ENCODE data around the gene VAV2. TPM values are rescaled to one million over a fixed set of nuclear protein-coding genes. Genes with fewer than 3 reads are reported as not detected.
"Not testable (repeated sequence)": the region's sequence is repeated elsewhere in the genome, so short reads cannot be mapped to it uniquely, and the experiment has no call there.

The VAV2 gene
- total RNA-seq, 1 experiment from 2014 or later: 12.5 TPM

DNA sequence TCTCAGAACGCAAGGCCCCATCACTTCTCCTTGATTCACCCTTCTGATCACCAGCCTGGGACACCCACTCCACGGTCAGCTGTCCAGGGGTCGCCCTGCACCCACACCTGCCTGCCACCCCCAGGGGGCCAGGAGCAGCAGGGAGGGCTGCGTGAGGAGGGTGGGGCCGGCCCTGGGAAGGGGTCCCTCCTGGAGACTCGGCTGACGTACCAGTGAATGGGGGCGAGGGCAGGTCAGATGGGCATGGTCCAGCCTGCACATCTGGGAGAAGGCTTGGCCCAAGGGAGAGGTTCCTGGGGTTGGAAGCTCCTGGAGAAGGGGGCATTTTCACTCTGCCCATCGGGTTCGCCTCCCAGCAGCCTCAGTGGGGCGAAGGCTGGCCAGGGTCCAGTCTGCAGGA lies 232.2 kb downstream of the VAV2 start:
- no peak for DNase-seq (ENCODE audit: low read depth)

DNA sequence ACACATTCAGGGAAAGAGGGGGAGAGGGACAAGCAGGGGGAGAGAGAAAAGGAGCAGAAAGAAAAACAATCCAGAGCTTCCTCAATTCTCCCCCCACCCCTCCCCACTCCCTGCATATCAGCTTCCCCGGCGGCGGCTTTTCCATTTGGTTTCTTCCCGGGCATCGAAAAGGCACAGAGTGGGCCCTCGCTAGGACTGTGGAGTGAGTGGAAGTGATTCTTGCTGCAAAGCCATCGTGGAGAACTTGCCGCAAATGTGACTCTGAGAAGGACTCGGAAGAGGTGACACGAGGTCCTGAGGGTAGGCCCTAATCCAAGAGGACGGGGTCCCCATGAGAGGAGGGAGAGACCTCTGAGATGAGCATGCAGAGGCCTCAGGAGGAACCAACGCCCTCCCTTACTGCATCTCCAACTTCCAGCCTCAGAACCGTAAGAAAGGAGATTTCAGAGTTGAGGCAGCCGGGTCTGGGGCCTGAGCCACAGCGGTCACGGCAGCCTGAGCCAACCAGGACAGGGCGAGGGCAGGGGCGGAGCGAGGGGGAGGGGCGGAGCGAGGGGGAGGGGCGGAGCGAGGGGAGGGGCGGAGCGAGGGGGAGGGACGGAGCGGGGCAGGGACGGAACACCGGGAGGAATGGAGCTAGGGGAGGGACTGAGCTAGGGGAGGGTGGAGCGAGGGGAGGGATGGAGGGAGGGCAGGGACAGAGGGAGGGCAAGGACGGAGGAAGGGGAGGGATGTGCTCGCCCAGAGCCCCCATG lies 232.8 kb downstream of the VAV2 start:
- no peak for DNase-seq (ENCODE audit: low read depth)

DNA sequence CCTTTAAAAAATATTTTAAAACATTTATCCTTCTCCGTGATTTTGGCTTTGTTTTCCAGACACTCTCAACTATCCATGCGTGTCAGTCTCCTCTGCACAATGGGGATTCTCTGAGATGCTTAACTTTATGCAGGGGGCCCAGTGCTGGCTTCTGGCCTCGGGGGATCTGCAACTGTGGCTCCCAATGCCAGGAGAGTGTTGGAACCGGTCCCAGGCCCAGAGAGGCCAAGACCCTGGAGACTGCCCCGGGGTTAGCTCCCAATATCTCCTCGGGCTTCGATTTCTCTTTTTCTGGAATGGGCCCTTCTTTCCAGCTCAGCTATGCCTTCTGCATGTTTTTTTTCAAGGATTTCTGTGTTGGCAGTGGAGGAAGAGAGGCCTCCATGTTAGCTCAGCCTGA lies 233.9 kb downstream of the VAV2 start:
- DNase-seq (ENCODE audit: low read depth): no peak

DNA sequence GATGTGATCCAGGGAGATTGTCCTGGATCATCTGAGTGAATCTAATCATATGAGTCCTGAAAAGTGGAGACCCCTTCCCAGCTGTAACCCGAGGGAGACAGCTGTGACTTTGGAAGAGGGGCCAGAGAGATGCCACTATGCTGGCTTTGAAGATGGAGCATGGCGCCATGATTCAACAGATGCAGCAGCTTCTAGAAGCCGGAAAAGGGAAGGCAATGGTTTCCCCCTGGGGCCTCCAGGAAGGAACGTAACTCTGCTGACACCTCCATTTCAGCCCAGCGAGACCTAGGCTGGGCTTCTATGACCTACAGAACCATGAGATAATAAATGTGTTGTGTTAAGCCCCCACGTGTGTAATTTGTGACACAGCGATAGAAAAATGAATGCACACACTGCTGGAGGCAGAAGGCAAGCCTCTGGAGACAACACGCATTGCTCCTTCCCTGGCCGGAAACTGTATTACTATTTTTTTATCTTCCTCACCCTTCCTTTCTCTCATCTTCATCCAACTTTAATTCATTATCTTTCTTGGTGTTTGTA lies 237.4 kb downstream of the VAV2 start:
- DNase-seq (ENCODE audit: low read depth): no peak

DNA sequence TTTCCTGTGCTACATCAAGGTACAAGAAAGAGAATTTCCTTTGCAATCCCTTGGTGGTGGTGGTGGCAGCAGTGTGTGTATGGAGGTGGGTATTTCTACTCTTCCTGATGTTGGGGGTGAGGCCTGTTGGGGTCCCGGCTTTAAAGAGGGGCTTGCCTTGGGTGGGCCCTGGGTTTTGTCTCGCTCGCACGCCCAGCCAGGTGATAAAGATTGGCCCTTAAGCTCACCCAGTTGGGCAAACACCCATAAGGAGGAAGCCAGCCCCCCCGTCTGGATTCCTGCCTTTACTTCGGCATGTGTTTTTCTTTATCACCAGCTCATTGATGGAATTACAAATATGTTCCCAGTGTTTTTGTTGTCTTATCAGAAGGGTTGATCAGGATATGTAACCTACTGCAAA lies 237.9 kb downstream of the VAV2 start:
- DNase-seq (ENCODE audit: low read depth): no peak

DNA sequence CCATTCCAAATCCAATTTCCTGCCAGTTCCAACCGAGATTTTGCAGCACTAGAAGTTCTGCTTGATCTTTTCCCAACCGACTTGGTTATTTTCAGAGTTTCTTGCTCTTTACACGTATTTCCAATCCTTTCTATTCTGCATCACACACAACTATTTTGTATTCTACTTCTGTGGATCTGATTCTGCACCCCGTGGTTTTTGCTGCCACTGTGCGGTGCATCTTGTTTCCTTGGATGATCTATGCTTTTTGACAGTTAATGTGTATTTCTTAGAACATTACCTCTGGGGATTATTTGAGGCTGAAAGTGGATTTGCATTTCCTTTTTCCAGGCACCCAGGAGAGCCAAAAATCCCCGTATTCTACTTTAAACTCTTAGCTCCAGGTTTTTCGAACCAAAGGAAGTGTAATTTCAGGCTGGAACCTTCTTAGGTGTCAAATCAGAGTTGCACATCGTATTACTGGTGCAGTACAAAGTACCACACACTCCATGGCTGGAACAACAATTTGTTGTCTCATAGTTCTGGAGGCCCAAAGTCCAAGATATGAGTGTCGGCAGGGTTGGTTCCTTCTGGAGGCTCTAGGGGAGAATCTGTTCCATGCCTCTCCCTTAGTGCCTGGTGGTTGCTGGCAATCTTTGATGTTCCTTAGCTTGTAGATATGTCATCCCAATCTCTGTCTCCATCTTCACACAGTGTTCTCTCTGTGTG lies 239.2 kb downstream of the VAV2 start:
- DNase-seq (ENCODE audit: low read depth): no peak

DNA sequence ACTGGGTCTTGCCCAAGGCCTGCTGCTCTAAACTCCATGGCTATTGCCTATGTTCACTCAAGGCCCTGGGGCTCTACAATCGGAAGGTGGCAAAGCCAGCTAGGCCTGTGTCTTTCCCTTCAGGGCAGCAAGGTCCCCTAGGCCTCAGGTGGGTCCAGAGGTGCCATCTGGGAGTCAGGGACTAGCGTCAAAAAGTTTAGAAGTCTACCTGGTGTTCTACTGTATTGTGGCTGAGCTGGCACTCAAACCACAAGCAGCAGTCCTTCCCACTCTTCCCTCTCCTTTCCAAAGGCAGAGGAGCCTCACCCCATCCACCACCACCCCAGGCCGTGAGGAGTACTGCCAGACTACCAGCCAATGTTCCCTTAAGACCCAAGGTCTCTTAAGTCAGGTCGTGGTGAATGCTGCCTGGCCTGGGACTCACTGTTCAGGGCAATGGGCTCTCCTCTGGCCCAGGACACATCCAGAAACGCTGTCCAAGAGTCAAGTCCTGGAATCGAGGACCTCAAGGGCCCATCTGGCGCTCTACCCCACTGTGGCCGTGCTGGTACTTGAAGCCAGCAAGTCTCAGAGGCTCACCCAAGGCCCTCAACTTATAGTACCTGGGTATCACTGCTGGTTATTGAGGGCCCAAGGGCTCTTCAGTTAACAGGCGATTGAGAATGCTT lies 241.0 kb downstream of the VAV2 start:
- DNase-seq (ENCODE audit: low read depth): no peak

DNA sequence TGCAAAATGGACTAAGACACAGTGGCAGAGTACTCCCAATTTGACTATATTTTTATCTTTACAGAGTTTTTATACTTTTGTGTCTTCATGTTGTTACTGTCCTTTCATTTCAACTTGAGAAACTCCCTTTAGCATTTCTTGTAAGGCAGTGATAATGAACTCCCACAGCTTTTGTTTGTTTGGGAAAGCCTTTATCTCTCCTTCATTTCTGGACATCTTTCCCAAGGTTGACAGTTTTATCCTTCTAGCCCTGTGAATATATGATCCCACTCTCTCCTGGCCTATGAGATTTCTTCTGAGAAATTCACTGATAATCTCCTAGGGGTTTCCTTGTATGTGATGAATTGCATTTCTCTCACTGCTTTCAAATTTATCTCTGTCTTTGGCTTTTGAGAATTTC lies 244.8 kb downstream of the VAV2 start:
- DNase-seq (ENCODE audit: low read depth): no peak

DNA sequence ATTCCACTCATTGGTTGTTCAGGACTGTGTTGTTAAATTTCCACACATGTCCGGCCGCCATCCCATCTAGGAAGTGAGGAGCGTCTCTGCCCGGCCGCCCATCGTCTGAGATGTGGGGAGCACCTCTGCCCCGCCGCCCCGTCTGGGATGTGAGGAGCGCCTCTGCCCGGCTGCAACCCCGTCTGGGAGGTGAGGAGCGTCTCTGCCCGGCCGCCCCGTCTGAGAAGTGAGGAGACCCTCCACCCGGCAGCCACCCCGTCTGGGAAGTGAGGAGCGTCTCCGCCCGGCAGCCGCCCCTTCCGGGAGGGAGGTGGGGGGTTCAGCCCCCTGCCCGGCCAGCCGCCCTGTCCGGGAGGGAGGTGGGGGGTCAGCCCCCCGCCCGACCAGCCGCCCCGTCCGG lies 247.6 kb downstream of the VAV2 start:
- not testable (repeated sequence) for DNase-seq (ENCODE audit: low read depth)

DNA sequence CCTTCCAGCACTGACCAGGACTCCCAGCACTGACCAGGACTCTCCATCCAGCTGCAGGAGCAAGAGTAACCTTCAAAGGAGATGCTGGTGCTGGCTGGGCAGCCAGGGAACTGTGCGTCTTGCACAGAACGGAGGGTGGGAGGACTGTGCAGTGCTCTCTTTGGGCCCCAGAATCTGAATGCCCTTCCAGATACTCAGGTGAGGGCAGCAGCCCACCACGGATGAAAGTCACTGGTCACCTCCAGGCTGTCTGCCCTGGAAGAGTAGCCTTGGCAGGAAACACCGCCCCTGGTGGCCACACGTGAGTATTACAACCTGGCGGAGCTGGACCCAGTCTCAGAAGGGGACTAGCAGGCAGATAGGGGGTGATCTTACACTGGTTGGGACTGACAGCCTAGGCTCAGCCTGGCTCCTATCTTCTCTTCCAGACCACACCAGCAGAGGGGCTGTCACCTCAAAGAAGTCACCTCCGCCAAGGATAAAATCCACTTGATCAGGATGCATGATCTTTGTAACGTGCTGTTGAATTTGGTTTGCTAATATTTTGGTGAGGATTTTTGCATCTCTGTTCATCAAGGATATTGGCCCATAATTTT lies 249.2 kb downstream of the VAV2 start:
- peak; percentile 72 for DNase-seq (ENCODE audit: low read depth)

DNA sequence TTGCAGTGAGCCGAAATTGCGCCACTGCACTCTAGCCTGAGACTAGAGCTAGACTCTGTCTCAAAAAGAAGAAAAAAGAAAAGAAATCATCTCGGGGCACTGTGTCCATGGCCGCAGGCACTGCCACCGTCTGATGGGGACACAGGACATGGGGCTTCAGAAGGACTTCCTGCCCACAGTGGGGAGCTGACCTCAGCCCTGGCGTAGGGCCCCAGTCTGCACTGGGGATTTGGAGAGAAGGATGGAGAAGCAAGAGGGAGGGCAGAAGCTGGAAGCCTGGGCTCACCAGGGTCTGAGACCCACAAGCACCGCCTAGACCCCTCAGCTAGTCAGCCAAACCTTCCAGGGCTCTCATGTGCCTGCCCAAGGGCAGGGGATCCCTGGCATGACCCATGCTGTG lies 249.9 kb downstream of the VAV2 start:
- DNase-seq (ENCODE audit: low read depth): no peak

DNA sequence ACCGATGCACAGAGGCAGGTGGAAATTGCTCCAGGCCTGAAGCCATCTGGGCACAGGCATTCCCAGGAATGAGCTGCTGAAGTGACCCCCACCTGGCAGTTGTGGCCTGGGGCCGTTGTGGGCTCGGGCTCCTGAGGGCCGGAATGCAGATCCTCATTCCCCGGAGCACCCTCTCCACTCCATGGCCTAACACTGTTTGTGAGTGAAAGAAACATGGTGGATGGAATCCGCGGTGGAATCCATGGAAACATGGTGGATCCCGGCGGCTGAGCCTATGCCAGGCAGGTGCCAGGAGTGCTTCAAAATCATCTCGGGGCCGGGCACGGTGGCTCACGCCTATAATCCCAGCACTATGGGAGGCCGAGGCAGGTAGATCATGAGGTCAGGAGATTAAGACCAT lies 250.4 kb downstream of the VAV2 start:
- DNase-seq (ENCODE audit: low read depth): no peak

DNA sequence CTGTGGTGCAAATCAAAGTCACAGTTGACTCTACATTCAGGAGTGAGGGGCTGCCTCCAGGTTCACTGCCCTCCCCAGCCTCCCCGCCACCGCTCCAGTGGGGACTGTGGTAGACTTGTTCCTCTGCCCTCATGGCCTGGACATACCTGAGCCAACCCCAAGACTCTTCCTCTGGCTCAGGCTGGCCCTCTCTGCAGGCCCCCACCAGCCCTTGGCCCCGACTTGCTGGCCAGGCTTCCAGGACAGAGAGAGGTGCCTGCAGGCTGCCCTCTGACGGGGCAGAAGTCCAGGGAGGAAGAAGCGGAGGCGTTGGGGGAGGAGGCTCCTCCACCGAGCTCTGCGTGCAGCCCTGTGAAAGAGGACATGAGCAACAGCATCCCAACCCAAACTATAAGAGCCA lies 251.2 kb downstream of the VAV2 start:
- no peak for DNase-seq (ENCODE audit: low read depth)

DNA sequence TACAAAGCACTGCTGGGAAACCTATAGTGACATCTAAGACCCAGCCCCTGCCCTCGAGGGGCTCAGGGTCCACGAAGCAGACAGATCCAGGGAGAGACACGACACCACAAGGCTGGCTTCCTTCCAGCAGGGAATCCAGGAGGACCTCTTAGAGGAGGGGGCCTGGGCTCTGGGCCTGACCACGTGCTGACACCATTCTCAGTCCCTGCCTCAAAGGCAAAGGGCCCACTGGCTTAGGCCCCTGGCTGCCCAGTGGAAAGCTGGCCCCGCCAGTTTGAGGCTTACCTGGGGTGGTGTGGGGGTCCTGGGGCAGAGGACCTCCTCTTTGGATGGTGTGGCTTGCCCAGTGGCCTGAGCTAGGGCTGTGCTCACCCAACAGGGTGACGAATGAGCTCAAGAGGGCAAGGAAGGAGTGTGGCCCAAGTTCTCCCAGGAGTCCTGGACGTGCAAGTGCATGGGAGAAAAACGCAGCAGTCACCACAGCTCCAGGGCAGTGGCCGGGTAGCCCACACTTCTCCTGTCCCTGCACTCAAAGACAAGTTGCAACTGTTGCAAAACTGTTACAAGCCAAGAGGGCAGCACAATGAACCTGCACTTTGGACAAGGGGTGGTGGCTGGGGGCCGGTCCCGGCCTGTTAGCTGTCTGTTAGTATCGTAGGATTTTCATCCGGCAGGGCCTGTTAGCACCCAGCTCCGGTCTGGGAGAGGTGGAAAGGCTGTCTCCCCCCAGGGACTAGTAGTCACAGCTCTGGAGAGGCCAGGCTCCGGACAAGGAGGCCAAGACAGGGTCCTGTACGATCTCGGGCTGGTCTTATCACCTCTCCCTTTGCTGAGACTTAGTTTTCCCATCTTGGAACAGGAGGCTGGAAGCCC lies 252.5 kb downstream of the VAV2 start:
- no peak for DNase-seq (ENCODE audit: low read depth)

DNA sequence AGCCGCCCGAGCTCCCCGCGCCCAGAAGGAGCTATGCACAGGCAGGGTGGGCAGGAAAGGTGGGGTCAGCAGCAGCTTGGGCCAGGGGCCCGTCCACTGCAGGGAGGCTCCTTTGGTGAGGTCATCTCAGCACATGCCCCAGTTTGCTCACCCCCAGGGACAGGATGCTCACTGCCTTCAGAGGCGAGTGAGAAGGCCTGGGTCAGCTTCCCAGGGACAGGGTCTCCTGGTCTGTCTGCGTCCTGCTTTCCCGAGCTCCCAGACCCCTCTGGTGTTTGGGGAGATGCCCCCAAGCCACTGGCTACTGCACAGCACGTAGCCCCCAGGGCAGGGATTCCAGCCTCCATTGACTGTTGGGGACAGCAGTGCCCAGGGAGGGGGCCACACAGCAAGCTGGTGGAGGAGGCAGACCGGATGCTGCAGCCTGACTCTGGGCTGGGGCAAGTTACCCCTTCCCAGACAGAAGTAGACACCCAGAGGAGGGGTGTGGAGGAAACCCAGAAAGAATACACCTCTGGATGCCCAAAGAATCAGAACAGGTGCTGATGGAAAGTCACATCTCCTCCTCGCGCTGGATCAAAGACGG lies 253.4 kb downstream of the VAV2 start:
- no peak for DNase-seq (ENCODE audit: low read depth)

DNA sequence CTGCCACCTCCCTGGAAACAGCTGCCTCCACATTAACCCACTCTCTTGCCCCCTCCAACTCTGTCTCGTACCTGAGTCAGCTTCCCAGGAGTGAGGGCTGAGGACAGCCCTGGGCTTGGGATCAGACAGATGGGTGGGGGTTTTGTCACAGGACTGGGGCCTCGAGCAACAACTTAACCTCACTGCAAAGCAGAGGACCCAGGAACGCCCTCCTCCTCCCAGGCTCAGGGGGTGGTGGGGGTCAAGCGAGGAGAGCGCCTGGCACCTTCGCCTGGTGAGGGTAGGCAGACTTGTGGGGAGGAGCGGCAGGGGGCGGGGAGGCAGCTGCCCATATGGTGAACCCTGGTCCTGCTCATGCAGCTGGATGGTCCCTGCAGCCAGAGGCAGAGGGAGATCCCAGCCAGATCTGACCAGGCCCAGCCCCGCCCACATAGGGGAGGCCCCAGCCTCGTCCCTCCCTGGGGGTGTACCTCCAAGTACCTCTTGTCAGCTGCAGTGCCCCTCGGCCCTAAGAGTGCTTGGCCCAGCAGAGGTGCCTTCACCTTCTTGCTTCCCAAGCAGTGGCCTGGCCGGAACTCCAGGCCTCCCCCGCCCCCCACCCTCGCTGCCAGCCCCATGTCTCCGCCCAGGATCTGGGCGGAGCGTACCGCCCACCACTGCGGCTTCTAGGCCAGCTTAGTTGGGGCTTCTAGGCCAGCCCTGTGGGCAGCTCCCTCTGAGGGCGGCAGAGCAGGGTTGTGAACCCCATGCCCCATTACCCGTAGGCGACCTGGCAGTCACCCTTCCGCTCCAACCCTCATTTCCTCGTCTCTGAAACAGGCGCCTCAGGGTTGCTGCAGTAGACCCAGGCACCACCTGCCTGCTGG lies 254.1 kb downstream of the VAV2 start, which contains the start of gene SARDH:
Gene SARDH (minus strand): TSS at position 579 of the 866 bp plus-strand sequence. CDS start 4,179 bp downstream, outside the sequence.
- DNase-seq (ENCODE audit: low read depth): no peak

DNA sequence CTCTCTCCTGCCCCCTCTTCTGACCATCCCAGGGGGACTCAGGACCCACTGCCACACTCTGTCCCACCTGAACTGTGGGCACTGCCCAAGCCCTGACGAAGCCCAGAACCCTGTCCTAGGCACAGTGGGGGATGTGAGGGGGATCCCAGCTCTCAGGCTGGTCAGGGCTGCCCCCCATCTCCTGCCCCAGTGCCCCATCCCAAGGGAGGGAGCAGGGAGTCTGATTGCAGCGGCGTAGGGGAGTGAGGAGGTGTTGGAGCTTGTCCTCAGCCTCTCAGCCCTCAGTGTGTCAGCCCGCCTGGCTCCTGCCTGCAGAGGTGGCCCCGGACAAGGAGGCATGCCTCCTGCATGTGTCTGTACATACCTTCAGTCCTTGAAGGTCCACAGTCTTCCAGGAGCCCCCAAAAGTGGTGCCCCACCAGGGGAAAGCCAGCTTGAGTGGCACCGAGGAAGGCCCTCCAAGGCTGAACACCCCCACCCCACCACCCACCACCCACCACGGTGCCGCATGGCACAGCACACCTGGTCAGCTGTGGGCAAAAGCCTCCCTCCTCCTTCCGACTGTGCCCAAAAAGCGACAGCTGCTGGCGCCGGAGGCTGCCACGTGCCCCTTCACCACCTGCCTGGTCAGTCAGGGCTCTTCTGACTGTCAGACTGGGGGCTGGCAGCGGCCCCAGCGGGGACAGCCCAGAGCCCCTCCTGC lies 254.9 kb downstream of the VAV2 start:
- DNase-seq (ENCODE audit: low read depth): no peak

DNA sequence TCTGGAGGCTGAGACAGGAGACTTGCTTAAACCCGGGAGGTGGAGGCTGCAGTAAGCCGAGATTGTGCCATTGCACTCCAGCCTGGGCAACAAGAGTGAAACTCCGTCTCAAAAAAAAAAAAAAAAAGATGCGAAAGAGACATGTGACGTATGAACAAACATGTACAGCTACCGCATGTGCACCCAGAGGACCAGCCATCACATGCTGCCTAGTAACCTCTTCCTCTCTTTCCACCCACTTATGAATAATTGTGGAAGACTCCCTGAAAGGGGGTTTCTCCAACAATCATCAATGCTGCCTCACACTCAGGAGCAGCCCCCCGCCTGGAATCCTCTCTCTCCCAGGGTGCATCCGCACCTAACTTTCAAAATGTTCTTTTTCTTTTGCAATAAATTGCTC lies 256.2 kb downstream of the VAV2 start:
- no peak for DNase-seq (ENCODE audit: low read depth)

DNA sequence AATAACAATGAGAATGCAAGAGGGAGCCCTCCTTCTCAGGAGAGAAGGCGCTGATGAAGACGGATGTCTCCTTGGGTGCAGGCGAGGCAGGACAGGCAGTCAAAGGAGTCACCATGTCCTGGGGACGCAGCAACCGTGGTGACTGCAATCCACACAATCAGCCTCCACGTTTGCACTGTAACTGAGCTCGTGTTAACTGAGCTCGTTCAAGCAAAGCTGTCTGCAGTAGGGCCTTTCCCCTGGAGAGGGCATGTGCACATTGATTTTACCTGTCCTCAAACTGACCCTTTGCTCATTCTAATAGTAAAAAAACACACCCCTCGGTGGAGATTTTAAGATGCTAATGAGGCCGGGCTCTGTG lies 256.7 kb downstream of the VAV2 start:
- DNase-seq (ENCODE audit: low read depth): no peak

All from HT1080 (cell line).